ENCODE measurements around the gene LTBR.
A peak's percentile ranks its signal among the peaks of the same experiment; 100 is the strongest.

The LTBR gene

DNA sequence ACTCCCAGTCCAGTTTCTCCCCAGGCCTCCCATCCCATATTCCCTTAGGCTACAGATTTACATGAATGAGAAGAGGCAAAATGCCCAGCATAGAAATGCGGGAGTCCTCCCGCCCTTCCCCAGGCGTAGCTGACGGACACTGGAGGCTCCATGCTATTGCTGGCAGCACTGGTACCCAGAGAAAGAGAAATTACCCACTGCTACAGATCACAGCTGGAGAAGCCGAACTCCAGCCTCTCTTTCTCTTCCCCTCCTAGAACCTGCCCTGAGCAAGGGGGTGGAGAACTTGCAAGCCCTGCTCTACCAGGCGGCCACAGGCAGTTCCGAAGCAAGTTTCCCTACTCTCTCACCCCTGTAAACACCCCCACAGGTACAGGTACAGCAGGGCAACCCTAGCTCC is 3.6 kb downstream of the LTBR start (continued):
- TF ChIP-seq, protein P1, sequence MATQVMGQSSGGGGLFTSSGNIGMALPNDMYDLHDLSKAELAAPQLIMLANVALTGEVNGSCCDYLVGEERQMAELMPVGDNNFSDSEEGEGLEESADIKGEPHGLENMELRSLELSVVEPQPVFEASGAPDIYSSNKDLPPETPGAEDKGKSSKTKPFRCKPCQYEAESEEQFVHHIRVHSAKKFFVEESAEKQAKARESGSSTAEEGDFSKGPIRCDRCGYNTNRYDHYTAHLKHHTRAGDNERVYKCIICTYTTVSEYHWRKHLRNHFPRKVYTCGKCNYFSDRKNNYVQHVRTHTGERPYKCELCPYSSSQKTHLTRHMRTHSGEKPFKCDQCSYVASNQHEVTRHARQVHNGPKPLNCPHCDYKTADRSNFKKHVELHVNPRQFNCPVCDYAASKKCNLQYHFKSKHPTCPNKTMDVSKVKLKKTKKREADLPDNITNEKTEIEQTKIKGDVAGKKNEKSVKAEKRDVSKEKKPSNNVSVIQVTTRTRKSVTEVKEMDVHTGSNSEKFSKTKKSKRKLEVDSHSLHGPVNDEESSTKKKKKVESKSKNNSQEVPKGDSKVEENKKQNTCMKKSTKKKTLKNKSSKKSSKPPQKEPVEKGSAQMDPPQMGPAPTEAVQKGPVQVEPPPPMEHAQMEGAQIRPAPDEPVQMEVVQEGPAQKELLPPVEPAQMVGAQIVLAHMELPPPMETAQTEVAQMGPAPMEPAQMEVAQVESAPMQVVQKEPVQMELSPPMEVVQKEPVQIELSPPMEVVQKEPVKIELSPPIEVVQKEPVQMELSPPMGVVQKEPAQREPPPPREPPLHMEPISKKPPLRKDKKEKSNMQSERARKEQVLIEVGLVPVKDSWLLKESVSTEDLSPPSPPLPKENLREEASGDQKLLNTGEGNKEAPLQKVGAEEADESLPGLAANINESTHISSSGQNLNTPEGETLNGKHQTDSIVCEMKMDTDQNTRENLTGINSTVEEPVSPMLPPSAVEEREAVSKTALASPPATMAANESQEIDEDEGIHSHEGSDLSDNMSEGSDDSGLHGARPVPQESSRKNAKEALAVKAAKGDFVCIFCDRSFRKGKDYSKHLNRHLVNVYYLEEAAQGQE (tag by site-specific recombination; IDR thresholded peaks at IDR 0.05): no peak
- no peak for TF ChIP-seq GLIS2 (tag by site-specific recombination; IDR thresholded peaks at IDR 0.05)

DNA sequence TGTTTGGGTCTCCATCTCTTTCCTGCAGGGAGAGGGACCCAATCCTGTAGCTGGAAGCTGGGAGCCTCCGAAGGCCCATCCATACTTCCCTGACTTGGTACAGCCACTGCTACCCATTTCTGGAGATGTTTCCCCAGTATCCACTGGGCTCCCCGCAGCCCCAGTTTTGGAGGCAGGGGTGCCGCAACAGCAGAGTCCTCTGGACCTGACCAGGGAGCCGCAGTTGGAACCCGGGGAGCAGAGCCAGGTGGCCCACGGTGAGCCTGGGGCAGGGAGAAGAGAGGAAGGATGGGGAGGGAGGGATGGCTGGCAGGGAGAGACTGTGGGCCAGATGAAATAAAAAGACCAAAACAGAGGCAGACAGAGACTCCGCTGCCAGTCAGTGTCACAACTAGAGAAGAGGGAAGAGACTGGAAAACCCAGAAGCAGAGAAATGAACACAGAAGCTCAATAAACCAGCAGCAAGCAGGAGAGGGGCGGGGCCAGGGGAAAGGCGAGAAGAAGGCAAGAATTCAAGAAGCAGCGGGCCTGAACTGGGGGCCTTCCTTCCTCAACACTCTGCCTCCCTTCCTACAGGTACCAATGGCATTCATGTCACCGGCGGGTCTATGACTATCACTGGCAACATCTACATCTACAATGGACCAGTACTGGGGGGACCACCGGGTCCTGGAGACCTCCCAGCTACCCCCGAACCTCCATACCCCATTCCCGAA is 6.3 kb downstream of the LTBR start:
- no peaks in the 10 kb centered on the region for H3K4me1 ChIP-seq (ENCODE audit: control insufficient read depth, insufficient read depth, low read length)
- POLR2A ChIA-PET: no interaction called here
- no peaks in the 10 kb centered on the region for H3K36me3 ChIP-seq (ENCODE audit: control insufficient read depth in 2 of 2, insufficient read depth in 1 of 2, low read length in 2 of 2)
- H3K27ac ChIP-seq (ENCODE audit: extremely low read depth, low read depth, low read length): no peak overlapping the region
- TF ChIP-seq OSR2 (tag by site-specific recombination; IDR thresholded peaks at IDR 0.05) (0 out of 2 replicates have a peak, but pooled peaks have one; percentile 11), ZNF211 (tag by site-specific recombination; IDR thresholded peaks at IDR 0.05; ENCODE audit: low read depth) (no peak), ZNF37A (tag by site-specific recombination; IDR thresholded peaks at IDR 0.05) (no peak), ZSCAN23 (tag by site-specific recombination; IDR thresholded peaks at IDR 0.05) (no peak), ZNF362 (tag by site-specific recombination; IDR thresholded peaks at IDR 0.05) (no peak), ZNF175 (tag by site-specific recombination; IDR thresholded peaks at IDR 0.05) (no peak), ZNF488 (tag by site-specific recombination; IDR thresholded peaks at IDR 0.05) (no peak), ZNF560 (tag by site-specific recombination; IDR thresholded peaks at IDR 0.05; ENCODE audit: borderline replicate concordance) (no peak), ZNF274 (IDR thresholded peaks at IDR 0.05; ENCODE audit: low read length) (no peak), ZNF274 (tag by site-specific recombination; IDR thresholded peaks at IDR 0.05; ENCODE audit: borderline replicate concordance) (no peak), ZNF366 (tag by site-specific recombination; conservative IDR thresholded peaks at IDR 0.05) (0 out of 2 replicates have a peak, but pooled peaks have one; percentile 7), ZNF530 (tag by site-specific recombination; IDR thresholded peaks at IDR 0.05; ENCODE audit: low read depth) (no peak)
- TF ChIP-seq, protein P2, sequence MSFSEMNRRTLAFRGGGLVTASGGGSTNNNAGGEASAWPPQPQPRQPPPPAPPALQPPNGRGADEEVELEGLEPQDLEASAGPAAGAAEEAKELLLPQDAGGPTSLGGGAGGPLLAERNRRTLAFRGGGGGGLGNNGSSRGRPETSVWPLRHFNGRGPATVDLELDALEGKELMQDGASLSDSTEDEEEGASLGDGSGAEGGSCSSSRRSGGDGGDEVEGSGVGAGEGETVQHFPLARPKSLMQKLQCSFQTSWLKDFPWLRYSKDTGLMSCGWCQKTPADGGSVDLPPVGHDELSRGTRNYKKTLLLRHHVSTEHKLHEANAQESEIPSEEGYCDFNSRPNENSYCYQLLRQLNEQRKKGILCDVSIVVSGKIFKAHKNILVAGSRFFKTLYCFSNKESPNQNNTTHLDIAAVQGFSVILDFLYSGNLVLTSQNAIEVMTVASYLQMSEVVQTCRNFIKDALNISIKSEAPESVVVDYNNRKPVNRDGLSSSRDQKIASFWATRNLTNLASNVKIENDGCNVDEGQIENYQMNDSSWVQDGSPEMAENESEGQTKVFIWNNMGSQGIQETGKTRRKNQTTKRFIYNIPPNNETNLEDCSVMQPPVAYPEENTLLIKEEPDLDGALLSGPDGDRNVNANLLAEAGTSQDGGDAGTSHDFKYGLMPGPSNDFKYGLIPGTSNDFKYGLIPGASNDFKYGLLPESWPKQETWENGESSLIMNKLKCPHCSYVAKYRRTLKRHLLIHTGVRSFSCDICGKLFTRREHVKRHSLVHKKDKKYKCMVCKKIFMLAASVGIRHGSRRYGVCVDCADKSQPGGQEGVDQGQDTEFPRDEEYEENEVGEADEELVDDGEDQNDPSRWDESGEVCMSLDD (tag by site-specific recombination; IDR thresholded peaks at IDR 0.05): no peak
- no peaks in the 10 kb centered on the region for H3K9me3 ChIP-seq (ENCODE audit: control insufficient read depth, insufficient read depth, low read depth, low read length)
- no peak overlapping the region for H3K4me3 ChIP-seq (ENCODE audit: low read depth, low read length)
- CTCF ChIA-PET: interaction anchor here (0.6 kb wide), 1 partner anchor 24 kb away, joined by 4 read pairs; no protein-coding TSS in a partner anchor
